GM12878 (cell line): Measurements from ENCODE around the gene ARHGEF33. TPM values are rescaled to one million over a fixed set of nuclear protein-coding genes. Genes with fewer than 3 reads are reported as not detected.

Source experiments
- ATAC-seq: fragments of 200-7000 bp; cut with Tn5 transposase; 3 replicates; pipeline ENCODE4 v1.9.1; 2020; ENCODE audit warnings: mild to moderate bottlenecking, moderate library complexity
- BruUV-seq: library from RNA; stranded (reverse); fragments of 400-500 nt; replicated peaks from 2 replicates; lab custom pipeline; 2021; lab: Mats Ljungman, UMichigan
- CTCF ChIA-PET: fragments of 300-600 bp; sonication (Branson Sonifier 250); formaldehyde crosslinking; extraction: SDS; loops from one replicate; lab custom pipeline; 2021; ENCODE audit warnings: inconsistent platforms; lab: Yijun Ruan, JAX
- POLR2A ChIA-PET: fragments of 350-600 bp; formaldehyde crosslinking; extraction: SDS; loops from one replicate; lab custom pipeline; 2021; ENCODE audit warnings: inconsistent platforms; lab: Charles Lee
- RAD21 ChIA-PET: fragments of 300-600 bp; sonication (Branson Sonifier 250); formaldehyde crosslinking; loops from one replicate; lab custom pipeline; 2023; ENCODE audit warnings: antibody characterized with exemption; ENCODE audit not compliant: unreplicated experiment; lab: Charles Lee
- SMC1A ChIA-PET: fragments of 300-600 bp; sonication (Branson Sonifier 250); formaldehyde crosslinking; loops from one replicate; lab custom pipeline; 2023; ENCODE audit not compliant: unreplicated experiment, uncharacterized antibody; lab: Charles Lee
- DNase-seq: peaks from one replicate; pipeline ENCODE4 v3.0.0-alpha.2; 2011; ENCODE audit warnings: low read depth, low spot score
- FAIRE-seq: peaks from 3 replicates; lab custom pipeline; 2011; peaks lifted over from hg19 to GRCh38; lab: Jason Lieb, UNC
- H2AFZ ChIP-seq: 2 replicates; pipeline ENCODE4 v1.6.0; 2011; ENCODE audit warnings: low read depth, low read length, control low read depth; ENCODE audit not compliant: control insufficient read depth
- H3K27ac ChIP-seq: 2 replicates; pipeline ENCODE4 v1.5.1; 2011; ENCODE audit warnings: control low read depth; ENCODE audit not compliant: control insufficient read depth, insufficient read depth
- H3K27me3 ChIP-seq, 2 experiments: replicated peaks in 1 of 2; 2 replicates each; pipeline versions ENCODE4 v1.6.0 to v1.6.1; 2011; ENCODE audit warnings: low read length in 1 of 2; ENCODE audit not compliant: control insufficient read depth in 2 of 2, insufficient read depth in 2 of 2
- H3K36me3 ChIP-seq, 2 experiments: 2 replicates each; pipeline ENCODE4 v1.5.1; 2011; ENCODE audit warnings: low read length in 1 of 2; ENCODE audit not compliant: control insufficient read depth in 2 of 2, insufficient read depth in 2 of 2
- H3K4me1 ChIP-seq: 2 replicates; pipeline ENCODE4 v1.6.1; 2011; ENCODE audit warnings: mild to moderate bottlenecking, low read length, moderate library complexity, mixed read lengths; ENCODE audit not compliant: control insufficient read depth, insufficient read depth
- H3K4me2 ChIP-seq: 2 replicates; pipeline ENCODE4 v1.6.0; 2011; ENCODE audit warnings: control low read depth; ENCODE audit not compliant: control insufficient read depth, insufficient read depth
- H3K4me3 ChIP-seq: fragments of 200-600 bp; sonication (generic); 2 replicates; pipeline ENCODE4 v1.5.1; 2016
- H3K79me2 ChIP-seq: 2 replicates; pipeline ENCODE4 v1.6.0; 2011; ENCODE audit warnings: low read length; ENCODE audit not compliant: control insufficient read depth, insufficient read depth
- H3K9ac ChIP-seq: 2 replicates; pipeline ENCODE4 v1.8.0; 2011; ENCODE audit warnings: low read length, control low read depth, mixed read lengths; ENCODE audit not compliant: control insufficient read depth, insufficient read depth
- H3K9me3 ChIP-seq: replicated peaks from 3 replicates; pipeline ENCODE4 v1.5.1; 2011; ENCODE audit warnings: mild to moderate bottlenecking, low read length; ENCODE audit not compliant: control insufficient read depth, insufficient read depth
- H4K20me1 ChIP-seq: 2 replicates; pipeline ENCODE4 v1.6.0; 2011; ENCODE audit not compliant: control insufficient read depth, insufficient read depth
- CHD4 ChIP-seq: fragments of 200-600 bp; sonication (generic); IDR thresholded peaks from 2 replicates; pipeline ENCODE4 v1.6.1; 2016; ENCODE audit warnings: mild to moderate bottlenecking
- CREM ChIP-seq: IDR thresholded peaks from 2 replicates; pipeline ENCODE4 v1.6.1; 2014; ENCODE audit warnings: antibody characterized with exemption, low read depth
- FOXK2 ChIP-seq: fragments of 450-650 bp; IDR thresholded peaks from 2 replicates; pipeline ENCODE4 v1.6.1; 2017; ENCODE audit warnings: mild to moderate bottlenecking, moderate library complexity
- HDAC6 ChIP-seq: fragments of 200-600 bp; sonication (generic); IDR thresholded peaks from one replicate; pipeline ENCODE4 v1.8.0; 2017; ENCODE audit warnings: antibody characterized with exemption; ENCODE audit not compliant: unreplicated experiment
- KDM1A ChIP-seq: fragments of 200-600 bp; sonication (generic); IDR thresholded peaks from 2 replicates; pipeline ENCODE4 v1.6.1; 2016; ENCODE audit warnings: borderline replicate concordance
- NBN ChIP-seq: fragments of 450-650 bp; IDR thresholded peaks from 2 replicates; pipeline ENCODE4 v1.6.1; 2016
- NFXL1 ChIP-seq: fragments of 450-650 bp; IDR thresholded peaks from 2 replicates; pipeline ENCODE4 v1.6.1; 2017; ENCODE audit warnings: antibody characterized with exemption, mild to moderate bottlenecking, borderline replicate concordance
- NR2C1 ChIP-seq: fragments of 450-650 bp; IDR thresholded peaks from 2 replicates; pipeline ENCODE4 v1.6.1; 2017; ENCODE audit warnings: antibody characterized with exemption, mild to moderate bottlenecking, moderate library complexity
- RAD21 ChIP-seq: IDR thresholded peaks from 2 replicates; pipeline ENCODE4 v1.6.1; 2011; ENCODE audit warnings: mild to moderate bottlenecking, low read depth, low read length, moderate library complexity; ENCODE audit not compliant: insufficient read depth
- RCOR1 ChIP-seq: conservative IDR thresholded peaks from 2 replicates; pipeline ENCODE4 v1.6.1; 2012; ENCODE audit warnings: low read depth, low read length, improper control_type of control experiment
- SMC3 ChIP-seq: IDR thresholded peaks from 2 replicates; pipeline ENCODE4 v1.6.1; 2011; ENCODE audit warnings: low read length, improper control_type of control experiment, borderline replicate concordance
- SP1 ChIP-seq: IDR thresholded peaks from one replicate; pipeline ENCODE4 v1.6.1; 2011; ENCODE audit warnings: low read depth, low read length
- ZNF274 ChIP-seq: IDR thresholded peaks from one replicate; pipeline ENCODE4 v1.8.0; 2011; ENCODE audit not compliant: insufficient read length, insufficient read depth
- in situ Hi-C: fragments of 300-500 bp; cut with MboI; formaldehyde crosslinking; loops from 9 replicates; pipeline ENCODE4 v1.14.3; 2018; ENCODE audit warnings: mixed read lengths
- intact Hi-C: fragments of 100-400 bp; cut with micrococcal nuclease; formaldehyde crosslinking; loops from one replicate; pipeline ENCODE4 v1.14.2; 2022; ENCODE audit not compliant: unreplicated experiment
- polyA plus RNA-seq, 11 experiments: library from polyadenylated mRNA; depleted of rRNA in 4 of 11; unstranded in 6 of 11; stranded (reverse) in 5 of 11; fragments of >200 nt; fragmentation: Nextera tagmentation in 4 of 11; fragmentation: Illumina TruSeq in 1 of 11; extraction: Ambion mirVana in 4 of 11; extraction: Trizol in 1 of 11; gene quantifications; 1 replicate in 1 of 11; 2 replicates in 10 of 11; pipeline versions ENCODE4 v1.2.1 to v1.2.3, GENCODE V29; 2011 to 2016; ENCODE audit warnings: inconsistent platforms in 2 of 11, missing spikeins in 2 of 11, low read depth in 1 of 11
- total RNA-seq, 4 experiments: library from RNA; depleted of rRNA in 3 of 4; stranded (reverse); fragments of >200 nt in 3 of 4; fragmentation: Illumina TruSeq in 1 of 4; extraction: Trizol in 1 of 4; gene quantifications; 2 replicates each; pipeline versions ENCODE4 v1.2.1 to v1.2.3, GENCODE V29; 2013 to 2021
- TF ChIP-seq, protein P1 (sequence below), 3 experiments: IDR thresholded peaks in 2 of 3; conservative IDR thresholded peaks in 1 of 3; 2 replicates each; pipeline ENCODE4 v1.5.1; 2011; ENCODE audit warnings: low read depth in 3 of 3, low read length in 3 of 3, mild to moderate bottlenecking in 3 of 3, control low read depth in 2 of 3, moderate library complexity in 2 of 3, inconsistent platforms in 1 of 3, mixed read lengths in 1 of 3; ENCODE audit not compliant: control insufficient read depth in 2 of 3, insufficient read depth in 1 of 3; ENCODE audit errors: extremely low read depth in 1 of 3
- TF ChIP-seq, protein P2 (sequence below): IDR thresholded peaks from 2 replicates; pipeline ENCODE4 v1.6.1; 2012; ENCODE audit warnings: low read depth, low read length, improper control_type of control experiment
- TF ChIP-seq, protein P3 (sequence below): fragments of 450-650 bp; IDR thresholded peaks from 2 replicates; pipeline ENCODE4 v1.6.1; 2017; ENCODE audit warnings: borderline replicate concordance
- TF ChIP-seq, protein P4 (sequence below): fragments of 150-350 bp; IDR thresholded peaks from 2 replicates; pipeline ENCODE4 v1.6.1; 2014; ENCODE audit warnings: mild to moderate bottlenecking, low read depth, low read length

The ARHGEF33 gene
- total and polyA plus RNA-seq, 10 of the 15 experiments (the other 5 are each of a cell fraction or from before 2014, with no cell fraction given): 0.01 to 0.08 (median 0.05) TPM; not detected in 4

DNA sequence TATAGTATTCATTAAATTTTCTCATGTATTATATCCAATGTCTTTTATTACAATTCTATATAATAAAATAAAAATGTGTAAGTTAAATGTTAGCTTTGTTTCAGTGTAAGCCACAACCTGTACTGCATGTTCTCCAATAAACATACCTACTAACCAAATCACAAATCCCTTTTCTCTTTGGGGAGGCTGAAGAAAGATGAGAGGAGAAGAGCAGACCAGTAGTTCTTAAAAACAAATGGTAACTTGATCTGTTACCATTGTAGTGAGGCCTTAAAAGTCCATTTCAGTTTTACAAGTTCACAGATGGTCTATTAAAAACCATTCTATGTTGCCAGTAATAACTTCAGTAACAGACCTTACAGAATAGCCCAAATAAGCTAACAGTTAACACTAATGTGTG, 130.7 kb downstream of the ARHGEF33 start:
- RAD21 ChIA-PET: interaction anchor here (0.5 to 1.4 kb wide), 2 partner anchors 207 to 1967 kb away, joined by 3 to 4 read pairs; no protein-coding TSS in a partner anchor
- no peak overlapping the region for H2AFZ ChIP-seq
- H3K79me2 ChIP-seq: no peaks in the 10 kb centered on the region
- no peaks in the 10 kb centered on the region for H3K36me3 ChIP-seq
- H3K9me3 ChIP-seq: no peaks in the 10 kb centered on the region
- BruUV-seq: no TSS peak
- intact Hi-C loops (no loop called here), in situ Hi-C loops (no loop called here)
- FAIRE-seq: no peak
- H3K4me2 ChIP-seq: no peak overlapping the region
- no peak for ATAC-seq
- H3K4me1 ChIP-seq: no peaks in the 10 kb centered on the region
- CTCF ChIA-PET: interaction anchor here (1.2 to 3.8 kb wide), 3 partner anchors 72 to 209 kb away, joined by 3 to 12 read pairs (median 6); no protein-coding TSS in a partner anchor
- no peak overlapping the region for H3K27ac ChIP-seq
- H3K4me3 ChIP-seq: no peak overlapping the region
- H4K20me1 ChIP-seq: no peaks in the 10 kb centered on the region
- H3K9ac ChIP-seq: no peak overlapping the region
- H3K27me3 ChIP-seq: no peaks in the 10 kb centered on the region
- POLR2A ChIA-PET: no interaction called here
- no peak for DNase-seq
- TF ChIP-seq SMC3 (no peak), NR2C1 (no peak), SP1 (no peak), NFXL1 (no peak), RCOR1 (no peak), KDM1A (no peak), FOXK2 (no peak), ZNF274 (no peak), RAD21 (no peak), NBN (no peak), HDAC6 (no peak), CREM (no peak), CHD4 (no peak)
- TF ChIP-seq, protein P1, sequence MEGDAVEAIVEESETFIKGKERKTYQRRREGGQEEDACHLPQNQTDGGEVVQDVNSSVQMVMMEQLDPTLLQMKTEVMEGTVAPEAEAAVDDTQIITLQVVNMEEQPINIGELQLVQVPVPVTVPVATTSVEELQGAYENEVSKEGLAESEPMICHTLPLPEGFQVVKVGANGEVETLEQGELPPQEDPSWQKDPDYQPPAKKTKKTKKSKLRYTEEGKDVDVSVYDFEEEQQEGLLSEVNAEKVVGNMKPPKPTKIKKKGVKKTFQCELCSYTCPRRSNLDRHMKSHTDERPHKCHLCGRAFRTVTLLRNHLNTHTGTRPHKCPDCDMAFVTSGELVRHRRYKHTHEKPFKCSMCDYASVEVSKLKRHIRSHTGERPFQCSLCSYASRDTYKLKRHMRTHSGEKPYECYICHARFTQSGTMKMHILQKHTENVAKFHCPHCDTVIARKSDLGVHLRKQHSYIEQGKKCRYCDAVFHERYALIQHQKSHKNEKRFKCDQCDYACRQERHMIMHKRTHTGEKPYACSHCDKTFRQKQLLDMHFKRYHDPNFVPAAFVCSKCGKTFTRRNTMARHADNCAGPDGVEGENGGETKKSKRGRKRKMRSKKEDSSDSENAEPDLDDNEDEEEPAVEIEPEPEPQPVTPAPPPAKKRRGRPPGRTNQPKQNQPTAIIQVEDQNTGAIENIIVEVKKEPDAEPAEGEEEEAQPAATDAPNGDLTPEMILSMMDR (IDR thresholded peaks at IDR 0.05 in 2 of 3, conservative IDR thresholded peaks at IDR 0.05 in 1 of 3; ENCODE audit: control insufficient read depth in 2 of 3, extremely low read depth in 1 of 3, insufficient read depth in 1 of 3, low read depth in 3 of 3, low read length in 3 of 3): no peak
- TF ChIP-seq, protein P2, sequence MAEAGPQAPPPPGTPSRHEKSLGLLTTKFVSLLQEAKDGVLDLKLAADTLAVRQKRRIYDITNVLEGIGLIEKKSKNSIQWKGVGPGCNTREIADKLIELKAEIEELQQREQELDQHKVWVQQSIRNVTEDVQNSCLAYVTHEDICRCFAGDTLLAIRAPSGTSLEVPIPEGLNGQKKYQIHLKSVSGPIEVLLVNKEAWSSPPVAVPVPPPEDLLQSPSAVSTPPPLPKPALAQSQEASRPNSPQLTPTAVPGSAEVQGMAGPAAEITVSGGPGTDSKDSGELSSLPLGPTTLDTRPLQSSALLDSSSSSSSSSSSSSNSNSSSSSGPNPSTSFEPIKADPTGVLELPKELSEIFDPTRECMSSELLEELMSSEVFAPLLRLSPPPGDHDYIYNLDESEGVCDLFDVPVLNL: no peak
- TF ChIP-seq, protein P3, sequence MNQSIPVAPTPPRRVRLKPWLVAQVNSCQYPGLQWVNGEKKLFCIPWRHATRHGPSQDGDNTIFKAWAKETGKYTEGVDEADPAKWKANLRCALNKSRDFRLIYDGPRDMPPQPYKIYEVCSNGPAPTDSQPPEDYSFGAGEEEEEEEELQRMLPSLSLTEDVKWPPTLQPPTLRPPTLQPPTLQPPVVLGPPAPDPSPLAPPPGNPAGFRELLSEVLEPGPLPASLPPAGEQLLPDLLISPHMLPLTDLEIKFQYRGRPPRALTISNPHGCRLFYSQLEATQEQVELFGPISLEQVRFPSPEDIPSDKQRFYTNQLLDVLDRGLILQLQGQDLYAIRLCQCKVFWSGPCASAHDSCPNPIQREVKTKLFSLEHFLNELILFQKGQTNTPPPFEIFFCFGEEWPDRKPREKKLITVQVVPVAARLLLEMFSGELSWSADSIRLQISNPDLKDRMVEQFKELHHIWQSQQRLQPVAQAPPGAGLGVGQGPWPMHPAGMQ: no peak
- TF ChIP-seq, protein P4, sequence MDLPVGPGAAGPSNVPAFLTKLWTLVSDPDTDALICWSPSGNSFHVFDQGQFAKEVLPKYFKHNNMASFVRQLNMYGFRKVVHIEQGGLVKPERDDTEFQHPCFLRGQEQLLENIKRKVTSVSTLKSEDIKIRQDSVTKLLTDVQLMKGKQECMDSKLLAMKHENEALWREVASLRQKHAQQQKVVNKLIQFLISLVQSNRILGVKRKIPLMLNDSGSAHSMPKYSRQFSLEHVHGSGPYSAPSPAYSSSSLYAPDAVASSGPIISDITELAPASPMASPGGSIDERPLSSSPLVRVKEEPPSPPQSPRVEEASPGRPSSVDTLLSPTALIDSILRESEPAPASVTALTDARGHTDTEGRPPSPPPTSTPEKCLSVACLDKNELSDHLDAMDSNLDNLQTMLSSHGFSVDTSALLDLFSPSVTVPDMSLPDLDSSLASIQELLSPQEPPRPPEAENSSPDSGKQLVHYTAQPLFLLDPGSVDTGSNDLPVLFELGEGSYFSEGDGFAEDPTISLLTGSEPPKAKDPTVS: no peak
- TF ChIP-seq, all 136 proteins: peak for 0
- SMC1A ChIA-PET: interaction anchor here (1.4 to 1.8 kb wide), 3 partner anchors 9 to 73 kb away, joined by 3 to 5 read pairs (median 3); no protein-coding TSS in a partner anchor
